Panc1 (cell line): ENCODE results near the gene RGS6. TPM values are rescaled to one million over a fixed set of nuclear protein-coding genes. Genes with fewer than 3 reads are reported as not detected.
"Not testable (repeated sequence)": the region's sequence is repeated elsewhere in the genome, so short reads cannot be mapped to it uniquely, and the experiment has no call there.

Source experiments
- ATAC-seq: fragments of 200-7000 bp; cut with Tn5 transposase; 2 replicates; pipeline ENCODE4 v1.9.1; 2020; ENCODE audit warnings: mild to moderate bottlenecking, moderate library complexity
- BruUV-seq: library from RNA; stranded (reverse); fragments of 400-500 nt; replicated peaks from 2 replicates; lab custom pipeline; 2021; lab: Mats Ljungman, UMichigan
- CTCF ChIA-PET: fragments of 300-600 bp; sonication (Branson Sonifier 250); formaldehyde crosslinking; loops from one replicate; lab custom pipeline; 2022; ENCODE audit warnings: antibody characterized with exemption; lab: Charles Lee
- POLR2A ChIA-PET: fragments of 300-600 bp; sonication (Branson Sonifier 250); formaldehyde crosslinking; loops from one replicate; lab custom pipeline; 2022; ENCODE audit warnings: antibody characterized with exemption; lab: Charles Lee
- DNase-seq: peaks from one replicate; pipeline ENCODE4 v3.0.0-alpha.2; 2010; ENCODE audit warnings: low read depth, low spot score
- H3K27ac ChIP-seq: 2 replicates; pipeline ENCODE4 v1.5.1; 2011; ENCODE audit warnings: mild to moderate bottlenecking, low read length, inconsistent platforms
- H3K27me3 ChIP-seq: fragments of 200-500 bp; sonication (Bioruptor generic); 2 replicates; pipeline ENCODE4 v1.6.0; 2014; ENCODE audit warnings: low read length, inconsistent platforms; ENCODE audit not compliant: control insufficient read depth, insufficient read depth
- H3K36me3 ChIP-seq: fragments of 200-500 bp; sonication (Bioruptor generic); 2 replicates; pipeline ENCODE4 v1.5.1; 2014; ENCODE audit warnings: inconsistent platforms, mild to moderate bottlenecking, low read length, moderate library complexity; ENCODE audit not compliant: control insufficient read depth, insufficient read depth
- H3K4me1 ChIP-seq: 2 replicates; pipeline ENCODE4 v1.5.1; 2011; ENCODE audit warnings: inconsistent platforms, mild to moderate bottlenecking, low read length, moderate library complexity; ENCODE audit not compliant: control insufficient read depth, insufficient read depth
- H3K4me3 ChIP-seq, 2 experiments: 2 replicates each; pipeline ENCODE4 v1.5.1; 2011 to 2012; ENCODE audit warnings: low read depth in 2 of 2, low read length in 2 of 2, mild to moderate bottlenecking in 2 of 2, inconsistent platforms in 1 of 2, moderate library complexity in 1 of 2
- H3K9me3 ChIP-seq: fragments of 200-500 bp; sonication (Bioruptor generic); 2 replicates; pipeline ENCODE4 v1.5.1; 2014; ENCODE audit warnings: low read depth, mild to moderate bottlenecking, inconsistent platforms, low read length, moderate library complexity; ENCODE audit not compliant: control insufficient read depth, insufficient read depth
- CTCF ChIP-seq: fragments of 450-650 bp; IDR thresholded peaks from 2 replicates; pipeline ENCODE4 v1.5.1; 2017; ENCODE audit warnings: mild to moderate bottlenecking
- POLR2AphosphoS5 ChIP-seq: IDR thresholded peaks from 2 replicates; pipeline ENCODE4 v1.6.1; 2012; ENCODE audit warnings: mild to moderate bottlenecking, low read depth, low read length, moderate library complexity
- REST ChIP-seq, 2 experiments: IDR thresholded peaks; 2 replicates each; pipeline ENCODE4 v1.6.1; 2011 to 2012; ENCODE audit warnings: low read depth in 2 of 2, control low read depth in 1 of 2, low read length in 1 of 2, mild to moderate bottlenecking in 1 of 2, moderate library complexity in 1 of 2; ENCODE audit not compliant: insufficient read depth in 1 of 2
- SIN3A ChIP-seq: IDR thresholded peaks from 2 replicates; pipeline ENCODE4 v1.6.1; 2012; ENCODE audit warnings: low read depth, mild to moderate bottlenecking, low read length, moderate library complexity, borderline replicate concordance; ENCODE audit not compliant: insufficient read depth
- TCF7L2 ChIP-seq: IDR thresholded peaks from 2 replicates; pipeline ENCODE4 v1.6.1; 2011; ENCODE audit warnings: mild to moderate bottlenecking, low read depth, low read length, inconsistent platforms
- in situ Hi-C: cut with HindIII; loops from 2 replicates; pipeline ENCODE4 v1.10.0; 2016; ENCODE audit warnings: low sequenced_read_pairs, low pct_unique_long_range_greater_than_20kb
- intact Hi-C: fragments of 100-400 bp; cut with micrococcal nuclease; formaldehyde crosslinking; loops from one replicate; pipeline ENCODE4 v1.10.0; 2022; ENCODE audit not compliant: unreplicated experiment
- total RNA-seq: library from RNA; stranded (reverse); gene quantifications from one replicate; pipeline ENCODE4 v1.2.1, GENCODE V29; 2021; ENCODE audit not compliant: unreplicated experiment

Gene RGS6
- total RNA-seq, 1 experiment from 2014 or later, result not detected

- BruUV-seq, result no TSS peak
- Histone ChIP-seq H3K36me3 (no peaks in the 10 kb centered on the region), H3K27me3 (peaks cover 7% of the 10 kb centered on the region), H3K9me3 (no peaks in the 10 kb centered on the region), H3K4me1 (no peaks in the 10 kb centered on the region), H3K27ac (no peak overlapping the region), H3K4me3 (no peak overlapping the region)
- ChIA-PET POLR2A (no interaction called here), CTCF (no interaction called here)
- DNase-seq, result no peak
- ATAC-seq, result no peak
- intact Hi-C loops (no loop called here), in situ Hi-C loops (no loop called here)
- TF ChIP-seq CTCF, result no peak
- no peak for TF ChIP-seq POLR2AphosphoS5
- no peak for TF ChIP-seq SIN3A
- no peak for TF ChIP-seq TCF7L2
- TF ChIP-seq REST (IDR thresholded peaks at IDR 0.05; ENCODE audit: insufficient read depth in 1 of 2, low read depth in 2 of 2, low read length in 1 of 2), result no peak
These were observed 544.6 kb downstream of the RGS6 start for GRCh38 chr14:72476657-72477499.

- H3K27ac ChIP-seq, in situ Hi-C loops, H3K4me3 ChIP-seq, POLR2A ChIA-PET, H3K4me1 ChIP-seq, H3K9me3 ChIP-seq, DNase-seq, H3K36me3 ChIP-seq, intact Hi-C loops, CTCF ChIA-PET, BruUV-seq, ATAC-seq, H3K27me3 ChIP-seq: not testable (repeated sequence)
These were observed 545.3 kb downstream of the RGS6 start for GRCh38 chr14:72477578-72477977.

- no TSS peak for BruUV-seq
- TF ChIP-seq SIN3A (no peak), REST (IDR thresholded peaks at IDR 0.05; ENCODE audit: insufficient read depth in 1 of 2, low read depth in 2 of 2, low read length in 1 of 2) (no peak), CTCF (no peak), TCF7L2 (no peak), POLR2AphosphoS5 (no peak)
- CTCF ChIA-PET, result no interaction called here
- H3K27ac ChIP-seq, result no peak overlapping the region
- H3K9me3 ChIP-seq, result no peaks in the 10 kb centered on the region
- H3K36me3 ChIP-seq, result no peaks in the 10 kb centered on the region
- DNase-seq (no peak), ATAC-seq (no peak)
- no peak overlapping the region for H3K4me3 ChIP-seq
- intact Hi-C loops (no loop called here), in situ Hi-C loops (no loop called here)
- POLR2A ChIA-PET, result no interaction called here
- no peaks in the 10 kb centered on the region for H3K4me1 ChIP-seq
- peaks cover 4% of the 10 kb centered on the region for H3K27me3 ChIP-seq
These were observed 546.3 kb downstream of the RGS6 start for GRCh38 chr14:72478471-72478893.
